HG03097 (cell line): ENCODE measurements around the gene LGALS16.
"Not testable (repeated sequence)": the region's sequence is repeated elsewhere in the genome, so short reads cannot be mapped to it uniquely, and the experiment has no call there.

Source experiments
- ATAC-seq: cut with Tn5 transposase; IDR thresholded peaks from one replicate; pipeline ENCODE4 v1.9.1; 2021; ENCODE audit not compliant: unreplicated experiment, low FRiP score

Gene LGALS16

GRCh38 chr19:39676004-39676403, 20.3 kb downstream of the LGALS16 start:
- no peak for ATAC-seq

- ATAC-seq, result no peak
Measured at GRCh38 chr19:39677961-39678889, 22.5 kb downstream of the LGALS16 start.

- ATAC-seq, result peak; percentile 49
Measured at GRCh38 chr19:39679056-39679790, 23.5 kb downstream of the LGALS16 start.

- no peak for ATAC-seq
Measured at GRCh38 chr19:39679791-39680168, 24.1 kb downstream of the LGALS16 start.

GRCh38 chr19:39680593-39680992, 24.9 kb downstream of the LGALS16 start:
- ATAC-seq, result no peak

- ATAC-seq, result no peak
Measured at GRCh38 chr19:39681416-39681815, 25.7 kb downstream of the LGALS16 start.

GRCh38 chr19:39684267-39684666, 28.6 kb downstream of the LGALS16 start:
- no peak for ATAC-seq

GRCh38 chr19:39686739-39687138, 31.0 kb downstream of the LGALS16 start:
- no peak for ATAC-seq

GRCh38 chr19:39688637-39689036, 32.9 kb downstream of the LGALS16 start:
- ATAC-seq, result not testable (repeated sequence)

- ATAC-seq, result no peak
Measured at GRCh38 chr19:39692166-39692565, 36.5 kb downstream of the LGALS16 start.

- ATAC-seq, result no peak
Measured at GRCh38 chr19:39692822-39693221, 37.1 kb downstream of the LGALS16 start.

- no peak for ATAC-seq
Measured at GRCh38 chr19:39695759-39696158, 40.0 kb downstream of the LGALS16 start.

- no peak for ATAC-seq
Measured at GRCh38 chr19:39696387-39696786, 40.7 kb downstream of the LGALS16 start.

- no peak for ATAC-seq
Measured at GRCh38 chr19:39698535-39698934, 42.8 kb downstream of the LGALS16 start.

GRCh38 chr19:39701291-39701690, 45.6 kb downstream of the LGALS16 start:
- no peak for ATAC-seq

GRCh38 chr19:39704181-39705044, 48.7 kb downstream of the LGALS16 start, which contains the start of gene LGALS14:
TSS of gene LGALS14 (plus strand) at chr19:39704481. CDS start at chr19:39704529, 48 bp downstream.
- ATAC-seq, result no peak

- ATAC-seq, result no peak
Measured at GRCh38 chr19:39705578-39706188, 50.0 kb downstream of the LGALS16 start.

GRCh38 chr19:39708594-39708993, 52.9 kb downstream of the LGALS16 start:
- ATAC-seq, result no peak

- no peak for ATAC-seq
Measured at GRCh38 chr19:39709026-39709872, 53.5 kb downstream of the LGALS16 start.
